Medulla oblongata (tissue), 1 donor: Measurements from ENCODE around the gene COLGALT1.
A peak's percentile ranks its signal among the peaks of the same experiment; 100 is the strongest.
"Not testable (repeated sequence)": the region's sequence is repeated elsewhere in the genome, so short reads cannot be mapped to it uniquely, and the experiment has no call there.

Experiments used
- DNase-seq: peaks from one replicate; pipeline ENCODE4 v3.0.0-alpha.2; 2015; ENCODE audit errors: extremely low spot score

Gene COLGALT1

GRCh38 chr19:17532557-17532956 is 22.9 kb upstream of the COLGALT1 start:
- no peak for DNase-seq

DNA sequence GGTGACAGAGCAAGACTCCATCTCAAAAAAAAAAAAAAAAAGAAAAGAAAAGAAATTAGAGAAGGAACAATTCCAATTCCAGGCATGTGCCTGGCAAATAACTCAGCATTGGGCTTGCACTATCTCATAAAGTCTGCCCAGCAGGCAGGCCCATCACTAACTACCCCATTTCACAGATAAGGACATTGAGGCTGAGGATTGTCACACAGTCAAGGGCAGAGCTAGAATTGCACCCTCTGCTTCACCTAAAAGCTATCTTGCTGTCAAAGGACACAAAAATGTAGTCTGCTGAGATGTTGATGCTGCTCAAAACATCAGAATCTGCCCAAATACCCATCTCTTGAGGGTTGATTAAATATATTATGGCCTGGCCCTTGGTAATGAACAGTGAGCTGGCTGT is 20.7 kb upstream of the COLGALT1 start:
- no peak for DNase-seq

GRCh38 chr19:17536955-17537354 is 18.5 kb upstream of the COLGALT1 start:
- no peak for DNase-seq

GRCh38 chr19:17538684-17539237 is 16.7 kb upstream of the COLGALT1 start:
- no peak for DNase-seq

DNA sequence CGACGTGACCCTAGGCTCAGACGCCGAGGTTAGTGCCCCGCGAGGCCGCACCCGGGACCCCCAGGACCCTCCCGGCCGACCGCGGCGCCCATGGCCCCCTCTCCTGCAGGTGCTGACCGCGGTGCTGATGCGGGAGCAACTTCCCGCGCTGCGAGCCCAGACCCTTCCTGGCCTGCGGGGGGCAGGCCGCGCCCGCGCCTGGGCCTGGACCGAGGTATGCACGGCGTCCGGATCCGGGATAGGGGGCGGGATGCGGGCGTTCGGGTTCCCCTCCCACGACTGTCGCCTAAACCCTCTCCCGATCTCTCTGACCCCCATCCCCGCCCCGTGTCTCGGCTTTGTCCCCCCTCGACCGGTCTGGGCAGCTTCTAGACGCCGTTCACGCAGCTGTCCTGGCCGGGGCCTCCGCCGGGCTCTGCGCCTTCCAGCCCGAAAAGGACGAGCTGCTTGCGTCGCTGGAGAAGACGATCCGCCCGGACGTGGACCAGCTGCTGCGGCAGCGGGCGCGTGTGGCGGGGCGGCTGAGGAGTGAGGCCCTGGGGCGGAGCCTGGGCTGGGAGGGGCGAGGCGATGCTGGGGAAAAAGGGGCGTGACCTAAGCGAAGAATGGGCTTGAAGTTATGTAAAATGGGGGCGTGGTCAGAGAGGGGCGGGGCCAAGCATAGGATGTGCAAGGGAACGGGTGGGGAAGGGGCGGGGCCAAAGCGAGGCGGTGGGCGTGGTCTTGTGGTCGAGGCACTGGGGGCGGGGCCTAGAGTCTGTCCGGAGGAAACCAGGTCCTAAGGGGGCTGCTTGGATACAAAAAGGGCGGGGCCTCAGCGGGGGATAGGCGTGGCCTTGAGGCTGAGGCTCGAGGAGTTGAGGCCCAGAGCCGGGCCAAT is 16.0 kb upstream of the COLGALT1 start:
- peak; percentile 86 for DNase-seq

DNA sequence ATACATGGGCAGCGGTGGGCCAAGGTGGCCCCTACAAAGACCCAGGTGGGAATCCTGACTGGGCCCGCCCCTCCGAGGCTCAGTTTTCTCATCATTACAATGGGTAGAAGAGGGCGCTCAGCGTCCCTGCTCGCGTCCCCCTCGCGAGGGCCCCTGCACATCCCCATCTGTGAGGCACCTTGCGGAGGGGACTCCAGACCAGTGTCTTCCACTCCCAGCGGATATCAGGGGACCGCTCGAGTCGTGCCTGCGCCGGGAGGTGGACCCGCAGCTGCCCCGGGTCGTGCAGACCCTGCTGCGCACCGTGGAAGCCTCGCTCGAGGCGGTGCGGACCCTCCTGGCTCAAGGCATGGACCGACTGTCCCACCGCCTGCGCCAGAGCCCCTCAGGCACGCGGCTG is 15.3 kb upstream of the COLGALT1 start:
- no peak for DNase-seq

DNA sequence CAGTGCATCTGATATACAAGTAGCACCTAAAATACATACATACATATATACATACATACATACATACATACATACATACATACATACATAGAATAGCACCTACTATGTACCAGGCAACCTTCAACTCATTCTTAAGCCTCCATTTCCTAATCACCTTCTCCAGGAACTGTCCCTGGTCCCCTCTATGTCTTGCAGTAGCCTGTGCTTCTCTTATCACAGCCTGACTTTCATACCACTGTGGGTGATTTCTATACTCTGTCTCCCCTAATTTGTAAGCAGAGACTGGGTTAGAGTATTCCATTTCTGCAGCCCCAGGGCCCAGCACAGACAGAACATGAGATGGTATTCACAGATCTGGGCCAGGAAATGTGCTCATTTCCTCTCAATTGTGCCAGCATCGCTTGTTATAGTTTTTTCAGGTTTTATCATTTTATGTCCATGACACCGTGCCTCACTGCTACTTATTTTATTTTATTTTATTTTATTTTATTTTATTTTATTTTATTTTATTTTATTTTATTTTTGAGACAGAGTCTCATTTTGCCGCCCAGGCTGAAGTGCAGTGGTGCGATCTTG is 14.2 kb upstream of the COLGALT1 start:
- no peak for DNase-seq

DNA sequence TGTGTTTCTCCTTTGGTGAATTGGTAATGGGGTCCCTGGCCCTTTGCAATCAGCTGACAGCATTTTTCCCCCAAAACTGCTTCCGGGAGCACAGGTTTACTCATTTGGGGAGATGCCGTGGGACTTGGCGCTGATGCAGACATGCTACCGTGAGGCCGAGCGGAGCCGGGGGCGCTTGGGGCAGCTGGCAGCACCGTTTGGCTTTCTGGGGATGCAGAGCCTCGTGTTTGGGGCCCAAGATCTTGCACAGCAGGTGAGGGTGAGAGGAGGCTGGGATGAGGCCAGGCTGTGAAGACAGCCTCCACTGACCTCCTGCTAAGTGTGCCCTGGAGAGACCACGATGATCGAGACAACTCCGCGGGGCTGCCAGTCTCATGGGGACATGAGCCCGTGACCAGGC is 13.4 kb upstream of the COLGALT1 start:
- no peak for DNase-seq

DNA sequence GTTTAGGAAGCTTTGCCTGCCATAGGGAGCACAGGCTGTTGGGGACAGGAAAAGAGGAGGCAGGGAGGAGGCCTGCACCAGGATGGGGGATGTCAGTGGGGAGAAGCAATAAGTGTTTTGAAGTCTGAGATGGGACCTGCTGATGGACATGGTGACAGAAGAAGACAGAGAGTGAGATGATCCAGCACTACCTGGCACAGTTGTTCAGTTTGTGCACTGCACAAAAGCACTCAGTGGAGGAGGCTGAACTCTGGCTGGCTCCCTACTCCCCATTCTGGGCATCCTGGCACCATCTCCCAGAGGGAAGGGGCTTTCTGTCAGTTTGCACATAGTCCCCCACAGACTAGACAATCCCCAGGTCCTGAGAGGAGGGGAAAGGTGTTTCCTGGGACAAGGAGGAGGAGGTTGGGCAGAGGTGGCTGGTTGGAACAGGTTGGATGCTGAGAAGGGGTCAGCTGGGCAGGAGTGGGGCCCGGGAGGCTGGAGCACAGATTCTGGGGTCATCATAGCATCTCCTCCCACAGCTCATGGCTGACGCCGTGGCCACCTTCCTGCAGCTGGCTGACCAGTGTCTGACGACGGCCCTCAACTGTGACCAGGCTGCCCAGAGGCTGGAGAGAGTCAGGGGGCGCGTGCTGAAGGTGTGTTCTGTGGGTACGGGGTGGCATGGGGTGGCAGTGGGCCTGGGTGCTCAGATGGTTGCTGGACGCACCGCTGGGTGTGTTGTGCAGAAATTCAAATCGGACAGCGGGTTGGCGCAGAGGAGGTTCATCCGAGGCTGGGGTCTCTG is 12.5 kb upstream of the COLGALT1 start:
- DNase-seq: no peak

DNA sequence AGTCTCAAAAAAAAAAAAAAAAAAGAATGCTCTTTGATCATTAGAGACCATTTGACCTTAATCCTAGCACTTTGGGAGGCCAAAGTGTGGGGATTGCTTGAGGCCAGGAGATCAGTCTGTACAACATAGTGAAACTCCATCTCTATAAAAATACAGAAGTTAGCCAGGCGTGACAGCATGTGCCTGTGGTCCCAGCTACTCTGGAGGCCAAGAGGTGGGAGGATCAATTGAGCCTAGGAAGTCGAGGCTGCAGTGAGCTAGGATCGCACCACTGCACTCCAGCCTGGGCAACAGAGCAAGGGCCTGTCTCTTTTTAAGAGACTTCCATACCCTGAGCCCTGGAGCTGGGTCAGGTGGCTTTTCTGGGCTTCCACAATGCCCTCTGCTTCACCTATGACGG is 11.5 kb upstream of the COLGALT1 start:
- DNase-seq: no peak

DNA sequence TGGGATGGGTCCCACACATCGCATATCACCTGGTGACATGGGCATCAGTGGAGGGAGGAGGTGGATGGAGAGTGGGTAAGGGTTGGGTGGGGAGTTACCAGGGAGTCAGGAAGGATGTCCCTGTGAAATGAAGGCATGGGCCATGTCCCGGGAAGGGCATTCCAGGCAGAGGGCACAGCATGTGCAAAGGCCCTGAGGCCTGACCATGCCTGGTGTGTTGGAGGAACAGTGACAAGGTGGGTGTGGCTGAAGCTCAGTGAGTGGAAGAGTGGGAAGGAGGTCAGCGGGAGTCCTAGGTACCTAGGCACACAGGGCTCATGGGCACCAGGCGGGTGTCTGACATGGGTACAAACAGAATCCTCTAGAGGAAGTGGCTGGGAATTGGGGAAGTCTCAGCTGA is 11.0 kb upstream of the COLGALT1 start:
- no peak for DNase-seq

GRCh38 chr19:17548145-17548544 is 7.3 kb upstream of the COLGALT1 start:
- no peak for DNase-seq

DNA sequence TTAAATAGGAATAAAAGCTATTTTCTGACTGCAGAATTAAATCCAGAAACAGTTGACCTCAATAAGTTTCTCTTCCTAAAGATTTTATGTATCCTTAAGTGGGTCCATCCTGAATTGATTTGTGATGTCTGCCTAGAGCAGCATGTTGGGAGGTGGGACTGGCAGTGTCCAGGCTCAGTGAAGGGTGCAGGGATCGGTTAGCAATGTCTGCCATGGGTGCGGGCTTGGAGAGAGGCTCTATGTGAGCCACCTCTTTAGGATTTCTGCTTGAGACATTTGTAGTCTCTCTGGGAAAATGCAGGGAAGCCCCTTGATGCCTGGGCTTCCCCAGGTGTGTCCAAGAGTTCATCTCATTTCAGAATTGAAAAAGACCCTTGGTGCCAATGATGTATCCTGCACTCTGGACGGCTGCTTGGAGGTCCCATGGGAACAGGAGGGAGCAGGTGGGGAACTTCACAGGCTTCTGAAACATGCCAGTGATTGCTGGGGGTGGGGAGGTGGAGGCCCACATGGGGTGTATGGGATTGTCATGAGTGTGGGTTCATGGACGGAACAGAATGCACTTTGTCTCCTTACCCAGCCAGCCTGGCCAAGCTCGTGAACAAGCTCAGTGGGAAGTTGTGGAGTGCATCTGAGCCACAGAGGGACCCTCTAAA is 6.2 kb upstream of the COLGALT1 start:
- no peak for DNase-seq

- DNase-seq: no peak
Measured at GRCh38 chr19:17550076-17550667, 5.3 kb upstream of the COLGALT1 start.

GRCh38 chr19:17552735-17553134 is 2.7 kb upstream of the COLGALT1 start:
- DNase-seq: not testable (repeated sequence)

GRCh38 chr19:17553256-17553655 is 2.2 kb upstream of the COLGALT1 start:
- DNase-seq: peak; percentile 77

- no peak for DNase-seq
Measured at GRCh38 chr19:17554968-17555479, 425 bp upstream of the COLGALT1 start.

DNA sequence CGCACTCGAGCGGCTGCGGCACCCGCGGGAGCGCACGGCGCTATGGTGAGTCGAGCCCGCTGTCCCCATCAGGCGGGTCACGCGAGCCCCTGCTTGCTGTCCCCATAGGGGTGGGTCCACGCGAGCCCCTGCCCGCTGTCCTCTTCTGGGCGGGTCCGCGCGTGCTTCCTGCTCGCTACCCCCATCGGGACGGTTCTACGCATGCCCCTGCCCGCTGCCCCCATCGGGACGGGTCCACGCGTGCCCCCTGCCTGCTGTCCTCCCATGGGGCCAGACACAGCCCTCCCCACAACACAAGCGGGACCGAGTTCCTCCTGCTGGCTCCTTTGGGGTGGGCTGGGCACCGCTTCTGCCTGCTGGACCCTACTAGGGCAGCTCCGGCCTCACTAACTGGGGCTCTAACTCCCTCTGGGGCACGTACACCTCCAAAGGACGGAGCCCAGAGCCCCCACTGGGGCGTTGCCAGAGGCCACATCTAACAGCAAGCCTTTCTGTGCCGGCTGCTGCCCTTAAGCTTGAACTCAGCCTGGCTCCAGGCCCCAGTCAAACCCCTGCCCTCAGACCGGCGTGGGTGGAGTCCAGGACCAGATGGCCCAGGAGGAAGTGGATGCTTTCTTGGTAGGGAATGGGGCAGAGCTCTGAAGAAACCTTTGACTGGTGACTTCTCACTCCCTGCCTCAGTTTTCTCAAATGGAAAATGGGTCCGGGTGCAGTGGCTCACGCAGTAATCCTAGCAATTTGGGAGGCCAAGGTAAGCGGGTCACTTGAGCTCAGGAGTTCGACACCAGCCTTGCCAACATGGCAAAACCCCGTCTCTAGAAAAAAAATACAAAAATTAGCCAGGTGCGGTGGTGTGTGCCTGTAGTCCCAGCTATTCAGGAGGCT is 722 bp downstream of the COLGALT1 start:
- DNase-seq: peak; percentile 53

GRCh38 chr19:17556995-17557394 is 1.5 kb downstream of the COLGALT1 start:
- DNase-seq: no peak

DNA sequence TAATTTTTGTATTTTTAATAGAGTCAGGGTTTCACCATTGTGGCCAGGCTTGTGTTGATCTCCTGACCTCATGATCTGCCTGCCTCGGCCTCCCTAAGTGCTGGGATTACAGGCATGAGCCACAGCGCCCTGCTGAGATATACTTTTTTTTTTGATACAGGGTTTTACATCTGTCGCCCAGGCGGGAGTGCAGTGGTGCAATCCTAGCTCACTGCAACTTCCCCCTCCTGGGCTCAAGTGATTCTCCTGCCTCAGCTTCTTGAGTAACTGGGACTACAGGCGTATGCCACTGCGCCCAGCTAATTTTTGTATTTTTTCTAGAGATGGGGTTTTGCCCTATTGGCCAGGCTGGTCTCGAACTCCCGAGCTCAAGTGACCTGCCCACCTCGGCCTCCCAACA is 2.0 kb downstream of the COLGALT1 start:
- DNase-seq: no peak
